Hindlimb muscle (tissue), 1 donor: ENCODE measurements around the gene MMS22L. TPM values are rescaled to one million over a fixed set of nuclear protein-coding genes. Genes with fewer than 3 reads are reported as not detected.
"Not testable (repeated sequence)": the region's sequence is repeated elsewhere in the genome, so short reads cannot be mapped to it uniquely, and the experiment has no call there.

Experiments used
- DNase-seq: peaks from one replicate; pipeline ENCODE4 v3.0.0-alpha.2; 2013
- polyA plus RNA-seq: library from polyadenylated mRNA; unstranded; fragments of 120-200 nt; gene quantifications from one replicate; pipeline ENCODE4 v1.2.1, GENCODE V29; 2013; ENCODE audit not compliant: insufficient read length

MMS22L gene
- polyA plus RNA-seq, 1 donor, result 6.0 TPM

DNA sequence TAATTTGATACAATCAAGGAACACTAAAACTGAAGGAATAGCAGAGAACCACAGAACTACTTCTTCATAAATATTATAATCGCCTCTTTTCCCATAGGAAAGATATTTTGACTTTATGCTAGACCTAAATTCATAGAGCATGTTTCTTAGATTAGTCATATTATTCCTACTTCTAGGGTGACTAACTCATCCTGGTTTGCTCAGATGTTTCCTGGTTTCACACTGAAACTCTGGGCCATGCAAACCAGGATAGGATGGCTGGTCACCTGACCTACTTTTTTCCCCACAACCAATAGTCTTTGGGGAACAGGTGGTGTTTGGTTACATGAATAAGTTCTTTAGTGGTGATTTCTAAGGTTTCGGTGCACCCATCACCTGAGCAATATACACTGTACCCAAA is 42.8 kb downstream of the MMS22L start:
- DNase-seq, result no peak

DNA sequence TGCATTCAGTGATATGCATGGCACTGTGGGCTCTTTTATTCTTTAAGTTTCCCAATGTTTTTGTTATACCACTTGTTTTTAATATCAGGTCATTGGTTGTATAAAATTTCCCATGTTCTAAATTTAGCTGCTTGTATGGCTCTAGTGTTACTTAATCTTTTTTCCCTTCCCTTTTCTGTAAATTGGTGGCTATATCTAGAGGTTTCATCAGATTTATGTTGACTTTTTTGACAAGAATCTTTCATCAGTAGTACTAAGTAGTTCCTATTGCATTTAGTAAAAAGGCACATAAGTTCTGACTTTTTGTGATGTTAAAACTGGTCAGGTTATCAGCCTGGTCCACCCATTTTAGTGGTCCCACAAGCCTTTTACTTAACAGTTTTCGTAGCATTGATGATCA is 51.1 kb downstream of the MMS22L start:
- no peak for DNase-seq

- DNase-seq, result no peak
These were observed 60.1 kb downstream of the MMS22L start for GRCh38 chr6:97222903-97223302.

- no peak for DNase-seq
These were observed 64.1 kb downstream of the MMS22L start for GRCh38 chr6:97218912-97219311.

DNA sequence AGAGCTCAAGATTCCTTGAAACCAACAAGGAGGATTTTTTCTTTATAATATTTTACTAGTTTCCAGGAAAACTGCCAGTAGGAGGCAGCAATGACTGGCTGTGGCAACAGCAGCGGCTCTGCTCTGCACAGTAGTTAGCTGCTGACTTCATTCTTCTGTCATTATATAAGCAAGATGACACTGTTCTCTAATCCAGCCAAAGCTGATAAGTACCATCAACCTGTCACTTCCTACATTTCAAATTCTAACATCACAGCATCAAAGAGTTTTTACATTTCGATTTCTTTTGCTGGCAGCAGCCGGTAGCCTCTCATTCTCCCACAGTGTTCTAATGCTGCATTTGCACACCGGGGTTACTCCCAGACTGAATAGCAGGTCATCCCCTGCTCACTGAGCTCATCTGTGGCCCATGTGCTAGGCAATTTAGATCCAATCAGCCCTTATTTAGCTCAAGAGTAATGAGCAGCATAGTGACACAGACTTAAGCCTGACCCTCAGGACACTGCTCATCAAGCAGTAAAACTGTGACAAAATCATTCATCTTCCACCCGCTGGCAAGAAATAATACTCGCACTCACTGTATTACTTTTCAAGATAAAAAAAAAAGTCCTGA is 67.8 kb downstream of the MMS22L start:
- peak; percentile 9 for DNase-seq

DNA sequence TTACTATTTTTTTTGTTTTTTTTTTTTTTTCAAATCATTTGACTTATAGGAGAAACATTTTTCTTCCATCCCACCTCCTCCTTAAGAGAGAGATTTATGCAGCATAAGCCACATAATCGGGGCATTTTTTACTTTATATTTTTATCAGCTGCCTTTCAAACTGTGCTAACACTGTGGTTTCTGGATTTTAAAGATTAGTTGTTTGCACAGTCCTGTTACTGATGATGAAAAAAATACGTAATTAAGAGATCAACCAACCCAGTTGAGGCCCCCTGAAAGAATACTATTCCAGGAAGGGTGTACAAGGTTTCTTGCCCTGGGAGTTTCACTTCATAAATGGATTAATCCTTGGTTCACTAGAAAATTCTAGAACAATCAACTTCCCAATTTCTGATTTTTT is 68.3 kb downstream of the MMS22L start:
- DNase-seq, result no peak

- no peak for DNase-seq
These were observed 75.6 kb downstream of the MMS22L start for GRCh38 chr6:97207383-97207782.

- DNase-seq, result no peak
These were observed 77.0 kb downstream of the MMS22L start for GRCh38 chr6:97205966-97206365.

DNA sequence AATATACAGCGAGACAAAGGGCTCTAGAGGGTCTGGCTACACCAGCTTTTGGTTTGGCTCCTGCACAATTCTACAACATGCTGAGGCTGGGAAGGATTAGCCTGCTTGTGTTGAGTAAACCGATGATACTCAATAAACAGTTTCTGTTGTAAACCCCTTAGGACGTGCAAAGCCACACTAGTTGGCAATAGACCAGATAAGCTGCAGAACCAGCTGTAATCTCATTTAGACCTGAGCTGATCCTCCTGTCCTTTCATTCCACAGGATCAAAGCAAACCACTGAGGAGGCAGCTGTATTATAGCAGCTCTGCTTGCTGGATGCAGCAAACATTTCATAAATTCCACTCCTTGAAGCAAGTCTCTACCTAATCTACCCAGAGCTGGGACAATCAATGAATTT is 79.7 kb downstream of the MMS22L start:
- DNase-seq, result no peak

DNA sequence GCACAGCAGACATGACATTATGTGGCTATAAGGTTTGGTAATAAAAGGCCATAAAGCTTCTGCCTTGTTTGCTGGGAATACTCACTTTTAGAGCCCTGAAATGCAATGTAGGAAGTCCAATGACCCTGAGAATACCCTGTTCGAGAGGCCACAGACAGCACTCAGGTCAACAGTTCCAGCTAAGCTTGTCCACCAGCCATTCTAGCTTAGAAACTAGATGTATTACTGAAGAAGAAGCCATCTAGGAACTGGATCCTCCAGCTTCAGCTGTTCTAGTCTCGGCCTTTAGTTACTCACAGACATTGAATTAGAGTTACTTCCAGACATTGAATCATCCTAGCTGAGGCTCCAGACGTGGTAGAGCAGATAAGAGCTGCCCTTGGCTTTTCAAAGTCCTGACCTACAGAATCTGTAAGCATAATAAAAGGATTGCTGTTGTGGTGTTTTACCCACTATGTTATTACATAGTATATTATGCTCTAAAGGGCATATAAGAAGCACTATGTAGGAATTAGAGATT is 84.9 kb downstream of the MMS22L start:
- DNase-seq, result no peak

DNA sequence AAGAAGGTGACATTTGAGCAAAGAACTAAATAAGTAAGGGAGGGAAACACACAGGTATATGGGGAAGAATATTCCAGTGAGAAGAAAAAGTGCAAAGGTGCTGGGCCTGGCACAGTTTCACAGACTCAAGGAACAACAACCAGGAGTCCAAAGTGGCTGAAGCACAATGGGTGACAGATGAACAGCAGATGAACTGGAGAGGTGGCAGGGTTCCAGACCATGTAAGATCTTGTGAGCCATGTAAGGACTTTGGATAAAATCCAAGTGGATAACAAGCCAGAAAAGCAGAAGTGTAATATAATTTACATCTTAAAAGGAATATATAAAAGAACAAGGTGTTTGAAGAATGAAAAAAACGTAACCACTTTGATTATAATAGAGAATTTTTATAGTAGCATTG is 87.9 kb downstream of the MMS22L start:
- no peak for DNase-seq

DNA sequence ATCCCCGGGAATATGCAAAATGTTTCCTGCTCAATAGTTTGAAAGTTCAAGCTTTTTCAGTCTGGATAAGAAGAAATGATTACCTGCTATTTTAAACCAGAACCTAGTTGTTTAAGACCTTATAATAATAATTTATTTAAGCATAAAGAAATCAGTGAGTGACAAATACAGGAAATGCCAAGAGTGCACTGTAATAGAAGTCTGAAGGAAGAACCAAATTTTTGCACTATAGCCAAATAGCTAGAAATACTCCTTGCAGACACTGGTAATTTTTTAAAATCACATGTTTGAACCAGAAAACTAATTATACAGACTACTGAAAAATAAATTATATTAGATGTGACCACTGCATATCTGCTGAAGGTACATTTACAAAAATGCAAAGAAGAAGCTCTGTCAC is 93.2 kb downstream of the MMS22L start:
- no peak for DNase-seq

GRCh38 chr6:97187951-97188350 is 95.1 kb downstream of the MMS22L start:
- no peak for DNase-seq

DNA sequence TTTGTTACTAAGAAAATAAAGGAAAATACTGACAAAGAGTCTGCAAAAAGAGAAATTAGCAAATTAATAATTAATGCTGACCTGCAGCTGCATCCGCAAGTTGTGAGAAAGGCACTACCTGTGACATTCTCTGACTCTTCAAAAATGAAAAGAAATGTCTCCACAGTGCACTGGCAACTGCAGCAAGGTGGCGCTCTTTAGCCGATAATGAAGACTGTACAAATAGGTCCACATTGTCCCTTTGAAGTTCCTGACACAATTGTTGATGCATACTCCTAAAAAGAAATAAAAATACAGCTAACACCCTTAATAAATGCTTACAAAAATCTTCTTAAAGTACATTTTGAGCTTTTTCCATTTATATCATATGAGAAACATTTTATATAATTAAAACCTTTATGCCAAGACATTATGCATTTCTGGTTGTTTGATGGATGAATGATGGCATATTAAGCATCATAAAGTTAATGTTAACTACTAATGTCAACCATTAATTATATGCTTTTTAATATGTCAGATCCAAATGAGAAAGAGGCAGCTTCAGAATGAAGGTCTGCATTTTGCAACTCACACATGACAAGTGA is 96.5 kb downstream of the MMS22L start:
- peak; percentile 58 for DNase-seq

GRCh38 chr6:97177905-97178304 is 105.1 kb downstream of the MMS22L start:
- DNase-seq, result no peak

- DNase-seq, result no peak
These were observed 106.5 kb downstream of the MMS22L start for GRCh38 chr6:97176468-97176867.

GRCh38 chr6:97175806-97176205 is 107.2 kb downstream of the MMS22L start:
- DNase-seq, result no peak

DNA sequence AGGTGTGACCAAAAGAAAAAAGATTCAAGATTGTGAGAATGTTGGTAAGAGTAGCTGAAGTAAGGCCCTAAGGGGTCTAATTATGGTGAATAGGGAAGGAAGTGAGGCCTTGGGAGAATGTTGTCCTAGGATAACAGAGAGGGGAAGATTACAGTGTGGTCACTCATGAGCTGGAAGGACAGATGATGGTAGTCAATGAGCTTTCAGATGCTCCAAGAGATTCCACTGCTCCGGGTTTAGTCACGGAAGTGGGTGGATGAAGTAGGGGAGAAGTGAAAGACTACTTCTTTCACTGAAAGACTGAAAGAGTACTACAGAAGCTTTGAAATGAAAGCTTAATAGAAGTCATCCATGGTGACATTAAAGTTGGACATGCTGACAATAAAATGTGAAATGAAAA is 108.5 kb downstream of the MMS22L start:
- DNase-seq, result no peak

DNA sequence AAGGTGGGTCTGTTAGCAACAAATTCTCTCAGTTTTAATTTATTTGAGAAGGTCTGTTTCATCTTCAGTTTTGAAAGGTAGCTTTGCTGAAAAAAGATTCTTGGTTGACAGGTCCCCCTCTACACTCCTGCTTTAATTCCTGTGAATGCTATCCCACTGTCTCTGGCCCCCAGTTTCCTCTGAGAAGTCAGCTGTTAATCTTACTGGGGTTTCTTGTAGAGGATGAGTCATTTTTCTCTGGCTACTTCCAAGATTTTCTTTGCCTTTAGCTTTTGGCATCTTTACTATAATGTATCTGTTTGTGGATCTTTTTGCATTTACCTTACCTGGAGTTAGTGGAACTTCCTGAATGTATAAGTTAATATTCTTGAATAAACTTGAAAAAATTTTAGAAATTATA is 122.7 kb downstream of the MMS22L start:
- DNase-seq, result no peak

DNA sequence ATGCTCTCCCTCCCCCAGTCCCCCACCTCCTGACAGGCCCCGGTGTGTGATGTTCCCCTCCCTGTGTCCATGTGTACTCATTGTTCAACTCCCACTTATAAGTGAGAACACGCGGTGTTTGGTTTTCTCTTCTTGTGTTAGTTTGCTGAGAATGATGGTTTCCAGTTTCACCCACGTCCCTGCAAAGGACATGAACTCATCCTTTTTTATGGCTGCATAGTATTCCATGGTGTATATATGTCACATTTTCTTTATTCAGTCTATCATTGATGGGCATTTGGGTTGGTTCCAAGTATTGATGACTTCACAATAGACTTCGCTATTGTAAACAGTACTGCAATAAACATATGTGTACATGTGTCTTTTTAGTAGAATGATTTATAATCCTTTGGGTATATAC is 127.6 kb downstream of the MMS22L start:
- not testable (repeated sequence) for DNase-seq

DNA sequence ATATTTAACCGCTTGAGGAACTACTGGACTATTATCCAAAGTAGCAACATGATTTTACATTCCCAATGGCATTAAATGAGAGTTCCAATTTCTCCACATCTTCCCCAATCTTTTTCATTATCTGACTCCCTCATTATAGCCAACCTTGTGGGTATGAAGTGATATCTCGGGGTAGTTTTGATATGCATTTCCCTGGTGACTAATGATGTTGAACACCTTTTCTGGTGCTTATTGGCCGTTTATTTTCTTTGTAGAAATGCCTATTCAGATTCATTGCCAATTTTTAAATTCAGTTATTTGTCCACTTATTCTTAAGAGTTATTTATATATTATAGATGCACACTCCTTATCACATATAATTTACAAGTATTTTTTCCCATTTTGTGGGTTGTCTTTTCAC is 129.0 kb downstream of the MMS22L start:
- no peak for DNase-seq

DNA sequence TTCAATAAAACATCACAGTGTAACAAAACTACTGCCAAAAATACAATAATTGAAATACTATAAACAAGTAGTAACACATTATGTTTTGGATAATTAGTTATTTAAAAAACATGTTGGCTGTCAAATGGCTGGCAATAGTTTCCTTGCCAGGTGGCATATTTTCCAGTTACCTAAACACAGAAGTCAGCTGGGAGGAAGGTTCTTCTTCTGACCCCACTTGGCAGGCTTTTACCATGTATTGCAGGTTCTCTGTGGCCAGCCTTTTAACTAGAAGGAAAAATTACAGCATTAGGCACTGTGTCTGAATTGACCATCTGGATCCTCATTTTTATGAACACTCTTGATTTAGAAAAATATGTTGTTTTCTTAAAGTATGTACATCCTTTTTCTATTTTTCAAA is 131.4 kb downstream of the MMS22L start:
- DNase-seq, result no peak

GRCh38 chr6:97150932-97151331 is 132.1 kb downstream of the MMS22L start:
- DNase-seq, result no peak

DNA sequence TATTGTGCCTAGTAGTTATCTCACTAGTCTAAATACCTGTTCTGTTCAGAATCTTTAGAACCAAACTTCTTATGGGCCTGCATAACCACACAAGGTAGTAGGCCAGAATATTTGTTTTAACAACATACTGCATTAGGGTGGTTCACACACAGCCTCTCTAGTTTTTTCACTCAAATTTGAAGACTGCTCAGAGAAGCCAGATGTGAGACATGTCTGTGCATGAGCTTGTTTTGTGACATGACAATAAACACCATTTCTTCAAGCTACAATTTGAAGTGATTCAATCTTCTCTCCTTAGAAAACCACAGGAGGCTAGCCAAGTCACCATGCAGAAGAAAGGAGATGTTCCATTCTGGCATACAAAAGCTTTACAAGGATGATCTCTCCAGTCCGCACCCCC is 135.6 kb downstream of the MMS22L start:
- DNase-seq, result no peak

DNA sequence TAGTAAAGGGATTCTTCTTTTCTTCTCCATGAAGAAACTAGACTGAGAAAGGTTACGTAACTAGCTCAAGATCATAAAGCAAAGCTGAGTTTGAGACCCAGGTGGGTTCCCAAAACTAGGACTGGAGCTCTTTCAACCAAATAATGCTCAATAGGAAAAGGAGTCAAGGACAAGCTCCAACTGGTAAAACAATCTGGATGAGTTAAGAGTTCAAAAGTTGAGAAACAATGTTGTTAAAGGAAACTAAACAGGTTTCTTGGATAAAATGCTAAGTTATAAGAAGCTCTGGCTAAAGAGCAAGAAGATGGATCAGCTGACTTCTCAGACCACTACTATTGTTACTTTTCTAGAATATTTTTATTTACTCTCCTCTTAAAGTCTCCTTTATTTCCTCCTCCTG is 137.3 kb downstream of the MMS22L start:
- no peak for DNase-seq
